NOMO-1 treated with DMSO at 0.1 percent for 48 hours (cell line): ENCODE measurements around the gene NTNG1.
A peak's percentile ranks its signal among the peaks of the same experiment; 100 is the strongest.

Experiments used
- DNase-seq: peaks from one replicate; lab custom pipeline; 2025; ENCODE audit not compliant: unreplicated experiment; lab: John Stamatoyannopoulos, UW

NTNG1 gene

GRCh38 chr1:107255469-107255868 is 114.6 kb downstream of the NTNG1 start:
- DNase-seq: no peak

- no peak for DNase-seq
These were observed 121.8 kb downstream of the NTNG1 start for GRCh38 chr1:107262467-107263286.

GRCh38 chr1:107263291-107263915 is 122.6 kb downstream of the NTNG1 start:
- no peak for DNase-seq

GRCh38 chr1:107264007-107264406 is 123.2 kb downstream of the NTNG1 start:
- no peak for DNase-seq

GRCh38 chr1:107264561-107264960 is 123.7 kb downstream of the NTNG1 start:
- no peak for DNase-seq

GRCh38 chr1:107267489-107267888 is 126.7 kb downstream of the NTNG1 start:
- DNase-seq: no peak

GRCh38 chr1:107272321-107272720 is 131.5 kb downstream of the NTNG1 start:
- DNase-seq: no peak

- DNase-seq: no peak
These were observed 132.7 kb downstream of the NTNG1 start for GRCh38 chr1:107273515-107273914.

- DNase-seq: no peak
These were observed 133.4 kb downstream of the NTNG1 start for GRCh38 chr1:107274227-107274626.

GRCh38 chr1:107276247-107276646 is 135.4 kb downstream of the NTNG1 start:
- DNase-seq: no peak

GRCh38 chr1:107277022-107277421 is 136.2 kb downstream of the NTNG1 start:
- peak; percentile 28 for DNase-seq

- no peak for DNase-seq
These were observed 145.3 kb downstream of the NTNG1 start for GRCh38 chr1:107286125-107286524.

- DNase-seq: no peak
These were observed 151.1 kb downstream of the NTNG1 start for GRCh38 chr1:107291987-107292386.

GRCh38 chr1:107293901-107294613 is 153.2 kb downstream of the NTNG1 start:
- DNase-seq: no peak

GRCh38 chr1:107294686-107295085 is 153.8 kb downstream of the NTNG1 start:
- DNase-seq: no peak

GRCh38 chr1:107297681-107298080 is 156.8 kb downstream of the NTNG1 start:
- DNase-seq: no peak

- DNase-seq: no peak
These were observed 157.7 kb downstream of the NTNG1 start for GRCh38 chr1:107298526-107298925.

- DNase-seq: no peak
These were observed 158.7 kb downstream of the NTNG1 start for GRCh38 chr1:107299521-107299920.

GRCh38 chr1:107309962-107310361 is 169.1 kb downstream of the NTNG1 start:
- no peak for DNase-seq

- DNase-seq: no peak
These were observed 174.8 kb downstream of the NTNG1 start for GRCh38 chr1:107315652-107316051.

GRCh38 chr1:107318932-107319331 is 178.1 kb downstream of the NTNG1 start:
- no peak for DNase-seq

- no peak for DNase-seq
These were observed 182.9 kb downstream of the NTNG1 start for GRCh38 chr1:107323784-107324183.
